ENCODE data around the gene MRAP. TPM values are rescaled to one million over a fixed set of nuclear protein-coding genes. Genes with fewer than 3 reads are reported as not detected.

The MRAP gene
- total and polyA plus RNA-seq, 10 of the 15 experiments (the other 5 are each of a cell fraction or from before 2014, with no cell fraction given), result 0.34 to 1.2 TPM; not detected in 8

DNA sequence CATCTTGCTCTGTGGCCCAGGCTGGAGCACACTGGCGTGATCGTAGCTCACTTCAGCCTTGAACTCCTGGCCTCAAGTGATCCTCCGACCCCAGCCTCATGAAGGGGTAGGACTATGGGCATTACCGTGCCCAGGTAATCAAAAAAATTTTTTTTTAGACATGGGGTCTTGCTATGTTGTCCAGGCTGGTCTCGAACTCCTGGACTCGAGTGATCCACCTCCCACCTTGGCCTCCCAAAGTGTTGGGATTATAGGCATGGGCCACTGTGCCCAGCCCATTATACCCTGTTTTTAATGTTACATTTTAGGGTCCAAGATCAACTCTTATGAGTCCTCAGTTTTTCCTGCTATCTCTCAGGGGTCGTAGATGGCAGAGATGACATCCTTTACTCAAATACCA is 6.3 kb downstream of the MRAP start:
- intact Hi-C loops (cut with micrococcal nuclease; ENCODE audit: unreplicated experiment), result no loop called here
- BruUV-seq (replicated peaks), result no TSS peak
- RAD21 ChIA-PET (ENCODE audit: unreplicated experiment), result no interaction called here
- H3K9me3 ChIP-seq (replicated peaks; ENCODE audit: control insufficient read depth, insufficient read depth, low read length), result no peaks in the 10 kb centered on the region
- CTCF ChIA-PET, result no interaction called here
- no peaks in the 10 kb centered on the region for H3K79me2 ChIP-seq (ENCODE audit: control insufficient read depth, insufficient read depth, low read length)
- H3K4me2 ChIP-seq (ENCODE audit: control insufficient read depth, insufficient read depth), result no peak overlapping the region
- no peak overlapping the region for H2AFZ ChIP-seq (ENCODE audit: control insufficient read depth, low read depth, low read length)
- TF ChIP-seq FOS (IDR thresholded peaks at IDR 0.05; ENCODE audit: borderline replicate concordance, extremely low read depth, insufficient read length) (no peak), EGR1 (IDR thresholded peaks at IDR 0.05; ENCODE audit: borderline replicate concordance in 1 of 2, low read depth in 2 of 2, low read length in 2 of 2) (no peak)
- TF ChIP-seq, protein P1, sequence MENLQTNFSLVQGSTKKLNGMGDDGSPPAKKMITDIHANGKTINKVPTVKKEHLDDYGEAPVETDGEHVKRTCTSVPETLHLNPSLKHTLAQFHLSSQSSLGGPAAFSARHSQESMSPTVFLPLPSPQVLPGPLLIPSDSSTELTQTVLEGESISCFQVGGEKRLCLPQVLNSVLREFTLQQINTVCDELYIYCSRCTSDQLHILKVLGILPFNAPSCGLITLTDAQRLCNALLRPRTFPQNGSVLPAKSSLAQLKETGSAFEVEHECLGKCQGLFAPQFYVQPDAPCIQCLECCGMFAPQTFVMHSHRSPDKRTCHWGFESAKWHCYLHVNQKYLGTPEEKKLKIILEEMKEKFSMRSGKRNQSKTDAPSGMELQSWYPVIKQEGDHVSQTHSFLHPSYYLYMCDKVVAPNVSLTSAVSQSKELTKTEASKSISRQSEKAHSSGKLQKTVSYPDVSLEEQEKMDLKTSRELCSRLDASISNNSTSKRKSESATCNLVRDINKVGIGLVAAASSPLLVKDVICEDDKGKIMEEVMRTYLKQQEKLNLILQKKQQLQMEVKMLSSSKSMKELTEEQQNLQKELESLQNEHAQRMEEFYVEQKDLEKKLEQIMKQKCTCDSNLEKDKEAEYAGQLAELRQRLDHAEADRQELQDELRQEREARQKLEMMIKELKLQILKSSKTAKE (IDR thresholded peaks at IDR 0.05; ENCODE audit: low read depth, poor library complexity, severe bottlenecking), result no peak
- no peak for FAIRE-seq
- in situ Hi-C loops (cut with MboI), result no loop called here
- ATAC-seq, result no peak
- no peaks in the 10 kb centered on the region for H3K27me3 ChIP-seq (replicated peaks in 1 of 2; ENCODE audit: control insufficient read depth in 2 of 2, insufficient read depth in 2 of 2, low read length in 1 of 2)
- POLR2A ChIA-PET, result no interaction called here
- DNase-seq (ENCODE audit: low read depth, low spot score), result no peak
- H3K4me3 ChIP-seq, result no peak overlapping the region
- WGBS (ENCODE audit: insufficient coverage, insufficient replicate concordance, low lambda C conversion rate, missing lambda C conversion rate), result 98% methylated on average over 4 of the region's 7 CpGs
- peaks cover 2 to 11% of the 10 kb centered on the region in 2 experiments; a peak in 3 of 4 replicates for H3K36me3 ChIP-seq (ENCODE audit: control insufficient read depth in 2 of 2, insufficient read depth in 2 of 2, low read length in 1 of 2)
- H4K20me1 ChIP-seq (ENCODE audit: control insufficient read depth, insufficient read depth), result no peaks in the 10 kb centered on the region
- no peak overlapping the region for H3K9ac ChIP-seq (ENCODE audit: control insufficient read depth, insufficient read depth, low read length)
- H3K27ac ChIP-seq (ENCODE audit: control insufficient read depth, insufficient read depth), result no peak overlapping the region
- no peaks in the 10 kb centered on the region for H3K4me1 ChIP-seq (ENCODE audit: control insufficient read depth, insufficient read depth, low read length)
- SMC1A ChIA-PET (ENCODE audit: uncharacterized antibody, unreplicated experiment), result no interaction called here

DNA sequence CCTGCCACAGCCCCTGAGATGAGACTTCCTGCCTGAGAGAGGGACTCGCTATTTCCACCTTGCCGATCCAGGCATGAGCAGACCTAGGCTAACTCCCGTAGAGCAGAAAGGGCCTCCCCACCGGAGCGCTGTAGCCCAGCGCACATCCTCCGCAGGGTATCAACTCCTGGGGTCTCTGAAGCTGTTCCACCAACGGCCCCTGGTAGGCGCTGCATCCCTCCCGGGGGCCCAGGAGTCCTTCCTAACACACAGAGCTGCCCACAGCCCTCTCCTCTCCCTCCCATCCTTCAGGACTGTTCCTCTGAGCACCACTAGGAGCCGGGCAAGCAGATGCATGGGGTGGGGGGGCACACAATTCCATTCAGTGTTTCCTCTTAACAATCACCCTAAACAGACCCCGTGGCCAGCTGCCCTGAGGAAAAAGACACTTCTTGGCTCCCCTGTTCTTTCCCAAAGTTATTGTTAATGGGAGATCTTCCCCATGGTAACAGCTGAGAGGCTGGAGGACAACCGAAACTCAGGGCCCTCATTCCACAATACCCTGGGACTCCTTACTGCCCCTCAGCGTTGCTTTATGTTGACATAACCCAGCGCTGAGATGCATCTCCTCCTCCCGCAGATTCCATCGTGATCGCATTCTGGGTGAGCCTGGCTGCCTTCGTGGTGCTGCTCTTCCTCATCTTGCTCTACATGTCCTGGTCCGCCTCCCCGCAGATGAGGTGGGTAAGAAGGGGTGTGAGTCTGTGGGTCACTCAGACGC is 7.5 kb downstream of the MRAP start:
- peaks cover 3 to 11% of the 10 kb centered on the region in 2 experiments; a peak in 3 of 4 replicates for H3K36me3 ChIP-seq (ENCODE audit: control insufficient read depth in 2 of 2, insufficient read depth in 2 of 2, low read length in 1 of 2)
- H4K20me1 ChIP-seq (ENCODE audit: control insufficient read depth, insufficient read depth), result no peaks in the 10 kb centered on the region
- no peaks in the 10 kb centered on the region for H3K4me1 ChIP-seq (ENCODE audit: control insufficient read depth, insufficient read depth, low read length)
- H2AFZ ChIP-seq (ENCODE audit: control insufficient read depth, low read depth, low read length), result no peak overlapping the region
- in situ Hi-C loops (cut with MboI) (no loop called here), intact Hi-C loops (cut with micrococcal nuclease; ENCODE audit: unreplicated experiment) (no loop called here)
- POLR2A ChIA-PET, result no interaction called here
- CTCF ChIA-PET, result interaction anchor here (0.7 kb wide), 1 partner anchor 61 kb away, joined by 4 read pairs; no protein-coding TSS in a partner anchor
- no TSS peak for BruUV-seq (replicated peaks)
- no peaks in the 10 kb centered on the region for H3K79me2 ChIP-seq (ENCODE audit: control insufficient read depth, insufficient read depth, low read length)
- WGBS (ENCODE audit: insufficient coverage, insufficient replicate concordance, low lambda C conversion rate, missing lambda C conversion rate), result 97% methylated on average over 22 of the region's 22 CpGs
- FAIRE-seq (no peak), ATAC-seq (no peak), DNase-seq (ENCODE audit: low read depth, low spot score) (no peak)
- no peak overlapping the region for H3K4me2 ChIP-seq (ENCODE audit: control insufficient read depth, insufficient read depth)
- SMC1A ChIA-PET (ENCODE audit: uncharacterized antibody, unreplicated experiment), result no interaction called here
- no peak for TF ChIP-seq MXI1 (IDR thresholded peaks at IDR 0.05; ENCODE audit: low read depth, low read length)
- TF ChIP-seq, protein P2, sequence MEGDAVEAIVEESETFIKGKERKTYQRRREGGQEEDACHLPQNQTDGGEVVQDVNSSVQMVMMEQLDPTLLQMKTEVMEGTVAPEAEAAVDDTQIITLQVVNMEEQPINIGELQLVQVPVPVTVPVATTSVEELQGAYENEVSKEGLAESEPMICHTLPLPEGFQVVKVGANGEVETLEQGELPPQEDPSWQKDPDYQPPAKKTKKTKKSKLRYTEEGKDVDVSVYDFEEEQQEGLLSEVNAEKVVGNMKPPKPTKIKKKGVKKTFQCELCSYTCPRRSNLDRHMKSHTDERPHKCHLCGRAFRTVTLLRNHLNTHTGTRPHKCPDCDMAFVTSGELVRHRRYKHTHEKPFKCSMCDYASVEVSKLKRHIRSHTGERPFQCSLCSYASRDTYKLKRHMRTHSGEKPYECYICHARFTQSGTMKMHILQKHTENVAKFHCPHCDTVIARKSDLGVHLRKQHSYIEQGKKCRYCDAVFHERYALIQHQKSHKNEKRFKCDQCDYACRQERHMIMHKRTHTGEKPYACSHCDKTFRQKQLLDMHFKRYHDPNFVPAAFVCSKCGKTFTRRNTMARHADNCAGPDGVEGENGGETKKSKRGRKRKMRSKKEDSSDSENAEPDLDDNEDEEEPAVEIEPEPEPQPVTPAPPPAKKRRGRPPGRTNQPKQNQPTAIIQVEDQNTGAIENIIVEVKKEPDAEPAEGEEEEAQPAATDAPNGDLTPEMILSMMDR (IDR thresholded peaks at IDR 0.05 in 2 of 3, conservative IDR thresholded peaks at IDR 0.05 in 1 of 3; ENCODE audit: control insufficient read depth in 2 of 3, extremely low read depth in 1 of 3, insufficient read depth in 1 of 3, low read depth in 3 of 3, low read length in 3 of 3), result 0 out of 6 replicates have a peak, but pooled peaks of 1 of the 3 experiments have one; percentile 7
- H3K27ac ChIP-seq (ENCODE audit: control insufficient read depth, insufficient read depth), result no peak overlapping the region
- RAD21 ChIA-PET (ENCODE audit: unreplicated experiment), result no interaction called here
- H3K9ac ChIP-seq (ENCODE audit: control insufficient read depth, insufficient read depth, low read length), result no peak overlapping the region
- no peaks in the 10 kb centered on the region for H3K27me3 ChIP-seq (replicated peaks in 1 of 2; ENCODE audit: control insufficient read depth in 2 of 2, insufficient read depth in 2 of 2, low read length in 1 of 2)
- no peak overlapping the region for H3K4me3 ChIP-seq
- H3K9me3 ChIP-seq (replicated peaks; ENCODE audit: control insufficient read depth, insufficient read depth, low read length), result no peaks in the 10 kb centered on the region
